ENCODE data around the gene CCSER1. TPM values are rescaled to one million over a fixed set of nuclear protein-coding genes. Genes with fewer than 3 reads are reported as not detected.

Gene CCSER1
- total and polyA plus RNA-seq, 2 experiments from 2014 or later = 2.9 to 3.4 TPM

- no peak for TF ChIP-seq ETS1 (IDR thresholded peaks at IDR 0.05)
- TF ChIP-seq EZH2 (IDR thresholded peaks at IDR 0.05; ENCODE audit: low read depth, unreplicated experiment) = no peak
- no peak for TF ChIP-seq ZNF331 (CRISPR knock-in tag; IDR thresholded peaks at IDR 0.05; ENCODE audit: low read depth)
- TF ChIP-seq NANOG (IDR thresholded peaks at IDR 0.05; ENCODE audit: borderline replicate concordance) = no peak
- no peak for TF ChIP-seq REST (IDR thresholded peaks at IDR 0.05; ENCODE audit: unreplicated experiment)
- no peak for TF ChIP-seq CREB1 (CRISPR knock-in tag; IDR thresholded peaks at IDR 0.05; ENCODE audit: low read depth)
- TF ChIP-seq POLR2AphosphoS5 (IDR thresholded peaks at IDR 0.05; ENCODE audit: low read depth) = no peak
- TF ChIP-seq STAT1 (IDR thresholded peaks at IDR 0.05; ENCODE audit: unreplicated experiment) = no peak
- TF ChIP-seq JUNB (IDR thresholded peaks at IDR 0.05; ENCODE audit: unreplicated experiment) = no peak
- TF ChIP-seq ZNF114 (CRISPR knock-in tag; IDR thresholded peaks at IDR 0.05) = no peak
These were observed 749.1 kb downstream of the CCSER1 start (continued) for GRCh38 chr4:90876296-90876695.

GRCh38 chr4:90883519-90883918 lies 756.3 kb downstream of the CCSER1 start:
- H3K79me2 ChIP-seq (replicated peaks; ENCODE audit: insufficient read depth) = no peaks in the 10 kb centered on the region
- H3K36me3 Mint-ChIP-seq (ENCODE audit: low read depth) = no peaks in the 10 kb centered on the region
- H3F3A ChIP-seq (replicated peaks; ENCODE audit: low read depth) = no peaks in the 10 kb centered on the region
- no peak overlapping the region for H3K4me2 ChIP-seq
- peaks cover 13% of the 10 kb centered on the region for H3K4me1 Mint-ChIP-seq
- ATAC-seq = peak; percentile 29; the same call in 1 of the 3 replicates
- peaks cover 2% of the 10 kb centered on the region for H3K27me3 Mint-ChIP-seq (ENCODE audit: insufficient read depth, low read depth, poor library complexity)
- no peaks in the 10 kb centered on the region for H3K9me3 Mint-ChIP-seq
- H3K27me3 ChIP-seq (ENCODE audit: insufficient read depth) = no peaks in the 10 kb centered on the region
- no peaks in the 10 kb centered on the region for H3K9me2 ChIP-seq (ENCODE audit: insufficient read depth)
- no peak for DNase-seq (ENCODE audit: low spot score)
- H4K20me1 ChIP-seq (replicated peaks; ENCODE audit: insufficient read depth) = no peaks in the 10 kb centered on the region
- H2AFZ ChIP-seq = no peak overlapping the region
- no peak overlapping the region for H3K4me3 Mint-ChIP-seq
- H3K4me3 ChIP-seq = no peak overlapping the region
- H3K27ac ChIP-seq (ENCODE audit: low read depth) = no peak overlapping the region
- H3K4me1 ChIP-seq (ENCODE audit: insufficient read depth) = peaks cover 7% of the 10 kb centered on the region; the same call in 1 of the 2 replicates
- H3K36me3 ChIP-seq (ENCODE audit: insufficient read depth) = no peaks in the 10 kb centered on the region
- no peak overlapping the region for H3K27ac Mint-ChIP-seq
- TF ChIP-seq NANOG (IDR thresholded peaks at IDR 0.05; ENCODE audit: borderline replicate concordance) (no peak), CTCF (conservative IDR thresholded peaks at IDR 0.05; ENCODE audit: low read depth in 2 of 2) (no peak), CREB1 (CRISPR knock-in tag; IDR thresholded peaks at IDR 0.05; ENCODE audit: low read depth) (no peak), EZH2 (IDR thresholded peaks at IDR 0.05; ENCODE audit: low read depth, unreplicated experiment) (no peak), ZNF114 (CRISPR knock-in tag; IDR thresholded peaks at IDR 0.05) (no peak), STAT1 (IDR thresholded peaks at IDR 0.05; ENCODE audit: unreplicated experiment) (no peak), ZNF462 (CRISPR knock-in tag; IDR thresholded peaks at IDR 0.05) (no peak), POLR2AphosphoS5 (IDR thresholded peaks at IDR 0.05; ENCODE audit: low read depth) (no peak), EZH2phosphoT487 (IDR thresholded peaks at IDR 0.05; ENCODE audit: unreplicated experiment) (no peak)
